Measurements from ENCODE around the gene PPP2R5C. TPM values are rescaled to one million over a fixed set of nuclear protein-coding genes. Genes with fewer than 3 reads are reported as not detected.

Gene PPP2R5C
- total and polyA plus RNA-seq, 7 donors: 18.2 to 76.6 (median 57.1) TPM

GRCh38 chr14:101920271-101920670 is 158.8 kb downstream of the PPP2R5C start:
- Histone ChIP-seq H3K9me3 (no peaks in the 10 kb centered on the region), H3K4me3 (no peak overlapping the region), H3K27ac (no peak overlapping the region), H3K36me3 (ENCODE audit: insufficient read depth in 1 of 2, low read depth in 1 of 2) (peaks cover 0 to 36% of the 10 kb centered on the region in 2 donors), H3K4me1 (no peaks in the 10 kb centered on the region), H3K27me3 (ENCODE audit: insufficient read depth in 3 of 3, low read length in 2 of 3) (no peaks in the 10 kb centered on the region)
- ATAC-seq: no peak
- no peak for TF ChIP-seq CTCF (IDR thresholded peaks at IDR 0.05)
- intact Hi-C loops (cut with DNase I): loop anchor here in 1 of 2 donors (10.0 kb wide), 1 partner anchor 155 kb away; the partner anchor contains the start of gene PPP2R5C
- no peak for DNase-seq
- 84 to 89% (median 85%) methylated on average over 4 of the region's 4 CpGs for WGBS, 3 donors

DNA sequence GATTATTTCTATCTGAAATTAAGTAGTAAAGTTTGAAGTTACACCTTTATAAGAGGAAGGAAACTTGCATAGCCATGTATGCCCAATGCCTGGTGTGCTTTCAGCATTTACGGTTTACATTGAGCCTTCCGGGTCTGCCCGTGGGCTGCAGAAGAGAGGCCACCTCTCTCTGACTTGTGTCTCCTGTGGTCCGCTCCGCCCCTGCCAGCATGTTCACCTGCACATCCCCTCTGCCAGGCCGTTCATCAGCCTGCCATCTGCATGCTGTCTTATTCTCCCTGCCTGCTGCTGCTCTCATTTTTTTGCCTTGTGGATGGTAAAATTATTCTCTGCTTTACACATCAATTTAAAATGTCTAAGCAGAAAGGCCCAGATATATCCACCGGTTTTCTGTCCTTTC is 161.4 kb downstream of the PPP2R5C start:
- H3K27ac ChIP-seq: no peak overlapping the region
- 84 to 89% (median 86%) methylated on average over 7 of the region's 7 CpGs for WGBS, 3 donors

DNA sequence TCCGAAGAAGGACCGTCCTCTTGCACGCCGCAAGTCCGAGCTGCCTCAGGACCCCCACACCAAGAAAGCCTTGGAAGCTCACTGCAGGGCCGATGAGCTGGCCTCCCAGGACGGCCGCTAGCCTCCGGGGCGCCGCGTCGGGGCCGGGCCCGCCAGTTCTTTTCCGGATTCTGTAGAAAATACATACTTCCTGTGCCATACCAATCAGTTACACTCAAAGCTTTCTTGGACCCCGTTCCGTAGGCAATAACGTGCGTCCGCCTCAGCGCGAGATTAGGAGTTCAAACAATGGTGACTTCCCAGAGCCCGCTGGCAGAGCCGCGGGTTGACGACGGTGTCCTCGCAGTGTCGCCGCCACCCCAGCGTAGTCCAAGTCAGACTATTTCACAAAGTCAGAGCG is 163.6 kb downstream of the PPP2R5C start:
- Histone ChIP-seq H3K9me3 (no peaks in the 10 kb centered on the region), H3K4me1 (peaks cover 30% of the 10 kb centered on the region), H3K27me3 (ENCODE audit: insufficient read depth in 3 of 3, low read length in 2 of 3) (no peaks in the 10 kb centered on the region), H3K27ac (no peak overlapping the region), H3K36me3 (ENCODE audit: insufficient read depth in 1 of 2, low read depth in 1 of 2) (peaks cover 0 to 35% of the 10 kb centered on the region in 2 donors), H3K4me3 (no peak overlapping the region)
- intact Hi-C loops (cut with DNase I): loop anchor here in 1 of 2 donors (10.0 kb wide), 1 partner anchor 160 kb away; the partner anchor contains the start of gene PPP2R5C
- WGBS, 3 donors: 96 to 98% (median 97%) methylated on average over 33 of the region's 33 CpGs
- no peak for ATAC-seq
- DNase-seq: no peak
- TF ChIP-seq CTCF (IDR thresholded peaks at IDR 0.05): no peak

More for the DNA sequence above, 161.4 kb downstream of the PPP2R5C start:
- DNase-seq (no peak), ATAC-seq (no peak)
- Histone ChIP-seq H3K27me3 (ENCODE audit: insufficient read depth in 3 of 3, low read length in 2 of 3) (no peaks in the 10 kb centered on the region), H3K36me3 (ENCODE audit: insufficient read depth in 1 of 2, low read depth in 1 of 2) (peaks cover 0 to 38% of the 10 kb centered on the region in 2 donors), H3K4me1 (peaks cover 20% of the 10 kb centered on the region), H3K9me3 (no peaks in the 10 kb centered on the region), H3K4me3 (no peak overlapping the region)
- intact Hi-C loops (cut with DNase I): loop anchor here in 1 of 2 donors (10.0 kb wide), 1 partner anchor 158 kb away; the partner anchor contains the start of gene PPP2R5C
- TF ChIP-seq CTCF (IDR thresholded peaks at IDR 0.05): no peak

DNA sequence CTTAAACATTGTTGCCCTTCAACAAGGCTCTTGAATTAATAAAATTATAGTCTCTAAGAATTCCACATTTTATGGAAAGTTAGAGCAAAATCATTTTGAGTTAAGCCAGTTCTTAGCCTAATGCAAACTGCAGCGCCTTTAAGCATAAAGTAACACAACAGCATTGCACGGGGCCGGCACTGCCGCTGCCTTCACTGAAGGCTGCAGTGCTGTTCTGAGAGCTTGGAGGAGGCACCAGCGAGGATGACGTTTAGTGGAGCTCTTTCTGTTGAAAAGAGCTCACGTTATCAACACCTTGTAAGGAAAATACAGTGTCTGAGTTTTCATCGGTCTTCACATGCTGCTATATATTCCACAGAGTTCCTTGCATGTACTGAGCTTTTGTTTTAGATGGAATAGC is 164.6 kb downstream of the PPP2R5C start:
- H3K36me3 ChIP-seq (ENCODE audit: insufficient read depth in 1 of 2, low read depth in 1 of 2): peaks cover 0 to 28% of the 10 kb centered on the region in 2 donors
- TF ChIP-seq CTCF (IDR thresholded peaks at IDR 0.05): no peak
- ATAC-seq: no peak
- H3K27ac ChIP-seq: peak overlapping the region; percentile 71
- H3K9me3 ChIP-seq: no peaks in the 10 kb centered on the region
- no peak overlapping the region for H3K4me3 ChIP-seq
- WGBS, 3 donors: 51 to 71% (median 59%) methylated on average over 8 of the region's 8 CpGs
- no peak for DNase-seq
- intact Hi-C loops (cut with DNase I): loop anchor here in 1 of 2 donors (10.0 kb wide), 1 partner anchor 161 kb away; the partner anchor contains the start of gene PPP2R5C
- no peaks in the 10 kb centered on the region for H3K27me3 ChIP-seq (ENCODE audit: insufficient read depth in 3 of 3, low read length in 2 of 3)
- peaks cover 30% of the 10 kb centered on the region for H3K4me1 ChIP-seq

GRCh38 chr14:101926620-101927019 is 165.1 kb downstream of the PPP2R5C start:
- Histone ChIP-seq H3K36me3 (ENCODE audit: insufficient read depth in 1 of 2, low read depth in 1 of 2) (peaks cover 0 to 25% of the 10 kb centered on the region in 2 donors), H3K4me3 (no peak overlapping the region), H3K9me3 (no peaks in the 10 kb centered on the region), H3K4me1 (peaks cover 30% of the 10 kb centered on the region), H3K27ac (peak overlapping the region; percentile 71), H3K27me3 (ENCODE audit: insufficient read depth in 3 of 3, low read length in 2 of 3) (no peaks in the 10 kb centered on the region)
- DNase-seq: no peak
- no peak for TF ChIP-seq CTCF (IDR thresholded peaks at IDR 0.05)
- peak in 1 of 4 donors; percentile 50 for ATAC-seq
- intact Hi-C loops (cut with DNase I): loop anchor here in 1 of 2 donors (10.0 kb wide), 1 partner anchor 162 kb away; the partner anchor contains the start of gene PPP2R5C
- 43 to 75% (median 57%) methylated on average over 5 of the region's 5 CpGs for WGBS, 3 donors

Data from psoas muscle (tissue), 8 donors.